Measurements from ENCODE around the gene TMEM38B.
"Not testable (repeated sequence)": the region's sequence is repeated elsewhere in the genome, so short reads cannot be mapped to it uniquely, and the experiment has no call there.

The TMEM38B gene

DNA sequence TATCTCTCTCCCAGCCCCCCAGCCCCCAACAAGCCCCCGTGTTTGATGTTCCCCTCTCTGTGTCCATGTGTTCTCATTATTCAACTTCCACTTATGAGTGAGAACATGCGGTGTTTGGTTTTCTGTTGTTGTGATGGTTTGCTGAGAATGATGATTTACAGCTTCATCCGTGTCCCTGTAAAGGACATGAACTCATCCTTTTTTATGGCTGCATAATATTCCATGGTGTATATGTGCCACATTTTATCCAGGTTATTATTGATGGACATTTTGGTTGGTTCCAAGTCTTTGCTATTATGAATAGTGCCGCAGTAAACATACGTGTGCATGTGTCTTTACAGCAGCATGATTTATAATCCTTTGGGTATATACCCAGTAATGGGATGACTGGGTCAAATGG, 33.9 kb downstream of the TMEM38B start:
- not testable (repeated sequence) for DNase-seq

GRCh38 chr9:105731420-105731819, 37.1 kb downstream of the TMEM38B start:
- DNase-seq = not testable (repeated sequence)

- no peak for DNase-seq
Measured at GRCh38 chr9:105735366-105735765, 41.0 kb downstream of the TMEM38B start.

DNA sequence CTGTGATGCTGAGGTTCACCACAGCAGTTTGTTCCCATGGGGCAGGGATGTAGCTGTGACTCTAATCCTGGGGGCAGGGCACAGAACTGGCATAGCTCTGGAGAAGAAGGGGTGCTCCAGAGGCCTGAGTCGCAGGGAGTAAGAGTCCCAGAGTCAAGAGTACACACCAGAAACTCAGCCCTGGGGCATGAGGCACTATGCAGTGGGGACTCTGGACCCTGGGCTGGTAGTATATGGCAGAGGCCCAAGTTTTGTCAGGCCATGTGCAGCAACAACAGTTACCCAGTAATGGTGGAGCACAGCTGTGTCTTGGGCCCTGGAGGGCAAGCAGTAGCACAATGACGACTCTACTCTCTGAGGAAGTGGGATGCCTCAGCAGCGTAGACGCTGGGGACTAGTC, 42.9 kb downstream of the TMEM38B start:
- no peak for DNase-seq

GRCh38 chr9:105742088-105742487, 47.7 kb downstream of the TMEM38B start:
- DNase-seq = no peak

DNA sequence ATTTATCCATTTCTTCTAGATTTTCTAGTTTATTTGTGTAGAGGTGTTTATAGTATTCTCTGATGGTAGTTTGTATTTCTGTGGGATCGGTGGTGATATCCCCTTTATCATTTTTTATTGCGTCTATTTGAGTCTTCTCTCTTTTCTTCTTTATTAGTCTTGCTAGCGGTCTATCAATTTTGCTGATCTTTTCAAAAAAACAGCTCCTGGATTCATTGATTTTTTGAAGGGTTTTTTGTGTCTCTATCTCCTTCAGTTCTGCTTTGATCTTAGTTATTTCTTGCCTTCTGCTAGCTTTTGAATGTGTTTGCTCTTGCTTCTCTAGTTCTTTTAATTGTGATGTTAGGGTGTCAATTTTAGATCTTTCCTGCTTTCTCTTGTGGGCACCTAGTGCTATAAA, 53.0 kb downstream of the TMEM38B start:
- not testable (repeated sequence) for DNase-seq

GRCh38 chr9:105751761-105752160, 57.4 kb downstream of the TMEM38B start:
- DNase-seq = no peak

DNA sequence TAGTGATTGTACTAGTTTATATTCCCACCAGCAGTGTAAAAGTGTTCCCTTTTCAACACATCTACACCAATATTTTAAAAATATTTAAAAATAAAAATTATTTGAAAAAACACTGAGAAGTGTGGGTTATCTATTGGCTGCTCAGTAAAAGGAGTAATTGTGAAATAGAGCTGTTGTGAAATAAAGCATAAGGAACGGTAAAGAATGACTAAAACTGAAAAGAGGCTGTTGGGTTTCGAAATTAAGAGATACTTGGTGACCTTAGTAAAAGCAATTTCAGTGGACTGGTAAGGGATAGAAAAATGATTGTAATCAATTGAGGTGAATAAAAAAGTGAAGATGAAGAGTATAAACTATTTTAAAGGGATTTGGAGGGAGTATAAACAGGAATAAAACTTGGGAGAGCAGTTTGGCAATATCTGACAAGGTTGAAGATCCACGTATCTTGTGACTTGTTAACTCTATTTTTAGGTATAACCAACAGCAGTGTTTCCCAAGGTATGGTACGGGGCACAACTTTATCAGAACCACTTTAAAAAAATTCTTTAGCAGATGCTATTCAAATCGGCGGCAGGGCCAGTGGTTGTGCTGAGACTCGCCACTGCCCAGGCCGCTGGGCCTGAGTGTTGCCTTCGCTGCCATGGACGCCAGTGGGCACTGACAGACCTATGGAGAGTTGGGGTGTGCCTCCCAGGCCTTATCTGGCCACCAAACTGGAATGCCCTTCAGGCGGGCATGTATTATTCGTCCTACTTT, 63.3 kb downstream of the TMEM38B start:
- DNase-seq = no peak

- DNase-seq = no peak
Measured at GRCh38 chr9:105760053-105760452, 65.7 kb downstream of the TMEM38B start.

GRCh38 chr9:105782561-105783494, 88.5 kb downstream of the TMEM38B start:
- not testable (repeated sequence) for DNase-seq

DNA sequence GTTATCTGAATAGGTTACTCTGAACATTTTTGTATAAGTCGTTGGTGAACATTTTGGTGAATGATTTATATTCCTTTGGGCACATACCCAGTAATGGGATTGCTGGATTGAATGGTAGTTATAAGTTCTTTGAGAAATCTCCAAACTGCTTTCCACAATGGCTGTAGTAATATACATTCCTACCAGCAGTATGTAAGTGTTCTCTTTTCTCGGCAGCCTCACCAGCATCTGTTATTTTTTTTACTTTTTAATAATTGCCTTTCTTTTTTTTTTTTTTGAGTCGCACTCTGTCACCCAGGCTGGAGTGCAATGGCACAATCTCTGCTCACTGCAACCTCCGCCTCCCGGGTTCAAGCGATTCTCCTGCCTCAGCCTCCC, 89.1 kb downstream of the TMEM38B start:
- not testable (repeated sequence) for DNase-seq

DNA sequence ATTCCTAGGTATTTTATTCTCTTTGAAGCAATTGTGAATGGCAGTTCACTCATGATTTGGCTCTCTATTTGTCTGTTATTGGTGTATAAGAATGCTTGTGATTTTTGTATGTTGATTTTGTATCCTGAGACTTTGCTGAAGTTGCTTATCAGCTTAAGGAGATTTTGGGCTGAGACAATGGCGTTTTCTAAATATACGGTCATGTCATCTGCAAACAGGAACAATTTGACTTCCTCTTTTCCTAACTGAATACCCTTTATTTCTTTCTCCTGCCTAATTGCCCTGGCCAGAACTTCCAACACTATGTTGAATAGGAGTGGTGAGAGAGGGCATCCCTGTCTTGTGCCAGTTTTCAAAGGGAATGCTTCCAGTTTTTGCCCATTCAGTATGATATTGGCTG, 92.5 kb downstream of the TMEM38B start:
- DNase-seq = not testable (repeated sequence)

DNA sequence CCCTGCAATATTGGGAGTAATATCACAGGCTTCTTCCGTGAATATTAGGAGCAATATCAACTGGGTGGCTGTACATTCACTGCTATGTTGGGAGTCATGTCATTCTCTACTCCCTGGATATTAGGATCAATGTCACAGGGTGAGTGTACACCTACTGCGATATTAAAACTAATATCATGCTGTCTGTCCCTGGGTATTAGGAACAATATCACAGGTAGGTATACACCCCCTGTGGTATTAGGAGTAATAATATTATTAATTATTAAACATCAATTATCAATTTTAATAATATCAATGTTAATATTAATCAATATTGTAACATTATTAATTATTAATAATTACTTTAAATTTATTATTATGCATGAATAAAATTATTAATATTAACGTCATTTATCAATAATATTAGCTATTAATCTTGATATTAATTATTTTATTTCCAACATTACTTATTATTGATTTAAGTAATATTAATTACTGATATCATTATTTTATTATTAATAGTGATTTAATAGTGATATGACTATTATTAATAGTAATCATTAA, 121.9 kb downstream of the TMEM38B start:
- no peak for DNase-seq

- no peak for DNase-seq
Measured at GRCh38 chr9:105816981-105817380, 122.6 kb downstream of the TMEM38B start.

GRCh38 chr9:105818903-105819302, 124.6 kb downstream of the TMEM38B start:
- peak; percentile 4 for DNase-seq

DNA sequence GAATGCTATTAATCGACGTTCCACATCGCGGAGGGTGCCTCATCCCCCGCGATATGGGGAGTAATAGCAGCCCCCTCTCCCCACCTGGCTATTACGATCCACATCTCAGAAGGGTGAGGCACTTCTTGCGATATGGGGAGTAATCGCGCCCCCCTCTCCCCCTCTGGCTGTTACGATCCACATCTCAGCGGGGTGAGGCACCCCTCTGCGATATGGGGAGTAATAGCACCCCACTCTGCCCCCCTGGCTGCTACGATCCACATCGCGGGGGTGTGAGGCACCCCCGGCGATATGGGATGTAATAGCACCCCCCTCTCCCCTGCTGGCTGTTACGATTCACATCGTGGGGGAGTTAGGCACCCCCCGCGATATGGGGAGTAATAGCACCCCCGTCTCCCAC, 128.5 kb downstream of the TMEM38B start:
- DNase-seq = no peak

All from activated CD4-positive, alpha-beta T cell treated with anti-CD3 and anti-CD28 coated beads for 48 hours (primary cell).